Psoas muscle (tissue), 8 donors: ENCODE measurements around the gene EYA2. TPM values are rescaled to one million over a fixed set of nuclear protein-coding genes. Genes with fewer than 3 reads are reported as not detected.

Experiments
- ATAC-seq, 4 donors: fragments of 200-7000 bp; cut with Tn5 transposase; one replicate each; pipeline ENCODE4 v1.9.1; 2020; ENCODE audit warnings: moderate library complexity in 3 of 4, mild to moderate bottlenecking in 2 of 4
- DNase-seq, 2 donors: peaks; one replicate each; pipeline ENCODE4 v3.0.0-alpha.2; 2020
- H3K27ac ChIP-seq: fragments of 200-600 bp; one replicate; pipeline ENCODE4 v1.8.0; 2022
- H3K27me3 ChIP-seq, 3 donors: fragments of 200-600 bp in 1 of 3; one replicate each; pipeline versions ENCODE4 v1.6.1 to v1.8.0; 2013 to 2022; ENCODE audit warnings: low read length in 2 of 3, mild to moderate bottlenecking in 2 of 3, moderate library complexity in 1 of 3; ENCODE audit not compliant: insufficient read depth in 3 of 3
- H3K36me3 ChIP-seq, 2 donors: fragments of 200-600 bp in 1 of 2; one replicate each; pipeline versions ENCODE4 v1.6.1 to v1.8.0; 2013 to 2022; ENCODE audit warnings: low read depth in 1 of 2, mild to moderate bottlenecking in 1 of 2, moderate library complexity in 1 of 2; ENCODE audit not compliant: insufficient read depth in 1 of 2
- H3K4me1 ChIP-seq: fragments of 200-600 bp; one replicate; pipeline ENCODE4 v1.8.0; 2022
- H3K4me3 ChIP-seq: fragments of 200-600 bp; one replicate; pipeline ENCODE4 v1.8.0; 2022; ENCODE audit warnings: mild to moderate bottlenecking
- H3K9me3 ChIP-seq: fragments of 200-600 bp; one replicate; pipeline ENCODE4 v1.8.0; 2022
- WGBS, 3 donors: extraction: QIAGEN DNeasy Blood & Tissue Kit; methylation state at CpG; one replicate each; pipeline versions ENCODE4 v1.1.6 to v1.1.7; 2013; 5-methylcytosine and 5-hydroxymethylcytosine counted together
- intact Hi-C, 2 donors: fragments of 100-400 bp; cut with DNase I; formaldehyde crosslinking; loops; one replicate each; pipeline versions ENCODE4 v1.11.0 to v1.14.2; 2022
- polyA plus RNA-seq, 3 donors: library from polyadenylated mRNA; stranded (reverse); fragments of 200-250 nt; gene quantifications; one replicate each; pipeline ENCODE4 v1.2.3, GENCODE V29; 2013
- total RNA-seq, 4 donors: library from RNA; stranded (reverse); fragmentation: NEBNext Ultra II Directional in 2 of 4; extraction: Animal tissue kit (Norgen Biotek cat#: 25700) in 2 of 4; gene quantifications; one replicate each; pipeline versions ENCODE4 v1.2.1 to v1.2.4, GENCODE V29; 2021 to 2023
- TF ChIP-seq, protein P1 (sequence below): fragments of 200-600 bp; IDR thresholded peaks from one replicate; pipeline ENCODE4 v1.8.0; 2022; ENCODE audit warnings: antibody characterized with exemption
- donor health status: healthy with polysubstance abuse.
- donor health status: DM: no; HTN: no; CAD: no; lungs with moderate emphysema.
- donor health status: Bipolar disorder and iron deficiency.
- donor health status: healthy.
- donor health status: DM: yes; HTN: yes; CAD: no.
- donor health status: DM: no; HTN: no; CAD: no.
- donor health status: DM: no; HTN: no; CAD: no.
- donor health status: DM: yes; HTN: yes; CAD: no.

The EYA2 gene
- total and polyA plus RNA-seq, 7 donors, result 0.72 to 4.0 (median 2.0) TPM

GRCh38 chr20:46994341-46994740, 99.7 kb downstream of the EYA2 start:
- ATAC-seq (no peak), DNase-seq (no peak)
- Histone ChIP-seq H3K9me3 (no peaks in the 10 kb centered on the region), H3K4me1 (no peaks in the 10 kb centered on the region), H3K27ac (no peak overlapping the region), H3K27me3 (peaks cover 0 to 5% (median 0%) of the 10 kb centered on the region in 3 donors), H3K4me3 (no peak overlapping the region), H3K36me3 (no peaks in the 10 kb centered on the region)
- TF ChIP-seq, protein P1, sequence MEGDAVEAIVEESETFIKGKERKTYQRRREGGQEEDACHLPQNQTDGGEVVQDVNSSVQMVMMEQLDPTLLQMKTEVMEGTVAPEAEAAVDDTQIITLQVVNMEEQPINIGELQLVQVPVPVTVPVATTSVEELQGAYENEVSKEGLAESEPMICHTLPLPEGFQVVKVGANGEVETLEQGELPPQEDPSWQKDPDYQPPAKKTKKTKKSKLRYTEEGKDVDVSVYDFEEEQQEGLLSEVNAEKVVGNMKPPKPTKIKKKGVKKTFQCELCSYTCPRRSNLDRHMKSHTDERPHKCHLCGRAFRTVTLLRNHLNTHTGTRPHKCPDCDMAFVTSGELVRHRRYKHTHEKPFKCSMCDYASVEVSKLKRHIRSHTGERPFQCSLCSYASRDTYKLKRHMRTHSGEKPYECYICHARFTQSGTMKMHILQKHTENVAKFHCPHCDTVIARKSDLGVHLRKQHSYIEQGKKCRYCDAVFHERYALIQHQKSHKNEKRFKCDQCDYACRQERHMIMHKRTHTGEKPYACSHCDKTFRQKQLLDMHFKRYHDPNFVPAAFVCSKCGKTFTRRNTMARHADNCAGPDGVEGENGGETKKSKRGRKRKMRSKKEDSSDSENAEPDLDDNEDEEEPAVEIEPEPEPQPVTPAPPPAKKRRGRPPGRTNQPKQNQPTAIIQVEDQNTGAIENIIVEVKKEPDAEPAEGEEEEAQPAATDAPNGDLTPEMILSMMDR, result no peak
- intact Hi-C loops, result no loop called here
- WGBS, 3 donors, result 66% methylated on average over 5 of the region's 5 CpGs

GRCh38 chr20:46995561-46996142, 101.0 kb downstream of the EYA2 start:
- Histone ChIP-seq H3K4me3 (no peak overlapping the region), H3K27me3 (peaks cover 0 to 5% (median 0%) of the 10 kb centered on the region in 3 donors), H3K9me3 (no peaks in the 10 kb centered on the region), H3K36me3 (no peaks in the 10 kb centered on the region), H3K27ac (no peak overlapping the region), H3K4me1 (no peaks in the 10 kb centered on the region)
- ATAC-seq (no peak), DNase-seq (no peak)
- 53 to 66% (median 59%) methylated on average over 5 of the region's 5 CpGs for WGBS, 3 donors
- TF ChIP-seq, protein P1, result no peak
- intact Hi-C loops, result no loop called here

GRCh38 chr20:46997187-46997586, 102.5 kb downstream of the EYA2 start:
- TF ChIP-seq, protein P1, result no peak
- H3K4me1 ChIP-seq, result no peaks in the 10 kb centered on the region
- H3K4me3 ChIP-seq, result no peak overlapping the region
- DNase-seq (no peak), ATAC-seq (no peak)
- H3K9me3 ChIP-seq, result no peaks in the 10 kb centered on the region
- intact Hi-C loops, result no loop called here
- peaks cover 0 to 3% (median 0%) of the 10 kb centered on the region in 3 donors for H3K27me3 ChIP-seq
- no peaks in the 10 kb centered on the region for H3K36me3 ChIP-seq
- WGBS, 3 donors, result 72 to 76% (median 75%) methylated on average over 2 of the region's 2 CpGs
- H3K27ac ChIP-seq, result no peak overlapping the region

DNA sequence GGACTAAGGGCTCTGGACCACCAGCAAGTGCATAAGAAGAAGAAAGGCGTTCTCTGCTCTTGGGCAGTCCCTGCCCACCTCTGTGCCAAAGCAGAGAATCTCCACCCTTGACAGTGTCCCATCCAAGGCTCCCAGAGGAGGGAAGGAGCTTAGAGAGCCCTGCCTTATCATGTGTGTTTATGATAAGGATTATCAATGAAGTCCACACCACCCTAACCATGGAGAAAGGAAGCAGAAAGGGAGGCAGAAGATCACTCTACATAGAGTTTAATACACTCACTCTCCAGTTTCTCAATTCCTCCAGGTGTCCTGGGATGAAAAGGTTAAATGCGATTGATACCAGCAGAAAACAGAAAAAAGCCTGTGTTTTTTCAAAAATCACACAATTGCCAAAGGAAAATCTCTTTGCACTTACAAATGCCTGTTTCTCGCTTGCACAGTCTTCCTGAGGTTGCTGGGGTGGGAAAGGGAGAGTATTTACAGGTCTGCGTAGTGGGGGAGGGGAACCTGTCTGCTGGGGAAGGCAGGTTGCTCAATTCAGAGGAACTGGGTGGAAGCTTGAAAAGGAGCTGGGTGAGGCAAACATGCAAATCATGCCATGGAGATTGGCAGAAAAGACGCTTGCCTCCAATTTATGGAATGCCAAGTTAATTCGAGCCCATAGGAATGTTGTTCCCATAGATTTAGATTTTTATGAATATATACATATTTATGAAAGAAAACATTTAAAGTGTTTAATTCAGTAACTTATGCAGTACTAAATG, 104.0 kb downstream of the EYA2 start:
- 49 to 50% (median 50%) methylated on average over 6 of the region's 6 CpGs for WGBS, 3 donors
- no peaks in the 10 kb centered on the region for H3K27me3 ChIP-seq
- TF ChIP-seq, protein P1, result no peak

More for the DNA sequence above, 104.0 kb downstream of the EYA2 start:
- H3K27ac ChIP-seq, result no peak overlapping the region
- H3K4me1 ChIP-seq, result no peaks in the 10 kb centered on the region
- ATAC-seq (no peak), DNase-seq (no peak)
- intact Hi-C loops, result no loop called here
- H3K4me3 ChIP-seq, result no peak overlapping the region
- H3K36me3 ChIP-seq, result no peaks in the 10 kb centered on the region
- H3K9me3 ChIP-seq, result no peaks in the 10 kb centered on the region
